HG03095 (cell line): ENCODE data around the gene PRCD.
"Not testable (repeated sequence)": the region's sequence is repeated elsewhere in the genome, so short reads cannot be mapped to it uniquely, and the experiment has no call there.

ENCODE experiments used
- ATAC-seq: cut with Tn5 transposase; IDR thresholded peaks from one replicate; pipeline ENCODE4 v1.9.1; 2021; ENCODE audit warnings: moderate library complexity; ENCODE audit not compliant: unreplicated experiment

The PRCD gene

GRCh38 chr17:76502341-76503211 is 37.3 kb upstream of the PRCD start:
- ATAC-seq: no peak

DNA sequence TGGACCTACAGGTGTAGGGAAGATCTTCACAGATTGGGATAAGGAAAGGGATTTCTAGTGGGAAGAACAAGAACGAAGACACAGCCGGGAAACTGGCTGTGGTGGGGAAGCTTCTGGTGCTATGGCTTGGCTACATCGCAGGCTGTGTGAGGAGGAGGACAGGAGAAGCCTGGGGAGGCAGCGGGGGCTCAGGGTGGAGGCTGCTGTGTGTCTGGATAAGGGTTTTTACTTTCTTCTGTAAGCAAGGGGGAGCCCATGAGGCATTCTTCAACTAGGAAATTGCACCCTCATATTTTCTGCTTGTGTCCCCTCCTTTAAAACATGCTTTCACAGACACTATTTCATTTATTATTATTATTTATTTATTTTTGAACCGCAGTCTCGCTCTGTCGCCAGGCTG is 35.7 kb upstream of the PRCD start:
- ATAC-seq: no peak

GRCh38 chr17:76506408-76507345 is 33.2 kb upstream of the PRCD start:
- ATAC-seq: no peak

GRCh38 chr17:76508472-76509063 is 31.3 kb upstream of the PRCD start:
- ATAC-seq: not testable (repeated sequence)

DNA sequence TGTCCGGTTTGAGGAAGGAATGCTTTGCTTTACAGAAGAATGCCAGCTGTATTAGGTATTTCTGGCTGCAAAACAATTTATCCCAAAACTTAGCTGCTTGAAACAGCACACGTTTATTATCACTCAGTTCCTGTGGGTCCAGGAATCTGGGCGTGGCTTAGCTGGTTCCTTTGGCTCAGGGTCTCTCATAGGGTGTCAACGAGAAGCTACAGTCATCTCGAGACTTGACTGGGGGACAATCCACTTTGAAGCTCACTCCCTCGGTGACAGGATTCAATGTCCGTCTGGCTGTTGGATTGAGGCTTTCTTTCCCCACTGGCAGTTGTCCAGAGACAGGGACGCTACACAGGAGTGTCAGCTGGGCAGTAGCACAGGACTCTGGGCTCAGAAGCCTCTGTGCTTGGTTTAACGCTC is 29.0 kb upstream of the PRCD start:
- ATAC-seq: no peak

- no peak for ATAC-seq
Measured at GRCh38 chr17:76511668-76512365, 28.0 kb upstream of the PRCD start.

GRCh38 chr17:76512366-76513305 is 27.2 kb upstream of the PRCD start:
- ATAC-seq: no peak

DNA sequence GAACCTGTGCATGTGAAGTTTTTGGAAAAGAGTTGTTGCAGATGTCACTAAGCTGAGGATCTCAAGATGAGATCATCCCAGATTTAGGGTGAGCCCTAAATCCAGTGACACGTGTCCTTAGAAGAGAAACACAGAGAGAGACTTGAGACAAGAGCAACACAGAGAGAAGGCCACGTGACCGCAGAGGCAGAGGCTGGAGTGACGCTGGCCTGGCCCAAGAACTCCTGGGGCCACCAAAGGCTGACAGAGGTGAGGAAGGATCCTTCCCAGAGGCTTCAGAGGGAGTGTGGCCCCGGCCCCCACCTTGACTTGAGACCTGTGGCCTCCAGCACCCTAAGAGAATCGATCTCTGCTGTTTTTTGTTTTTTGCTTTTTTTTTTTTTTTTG is 26.5 kb upstream of the PRCD start:
- no peak for ATAC-seq

DNA sequence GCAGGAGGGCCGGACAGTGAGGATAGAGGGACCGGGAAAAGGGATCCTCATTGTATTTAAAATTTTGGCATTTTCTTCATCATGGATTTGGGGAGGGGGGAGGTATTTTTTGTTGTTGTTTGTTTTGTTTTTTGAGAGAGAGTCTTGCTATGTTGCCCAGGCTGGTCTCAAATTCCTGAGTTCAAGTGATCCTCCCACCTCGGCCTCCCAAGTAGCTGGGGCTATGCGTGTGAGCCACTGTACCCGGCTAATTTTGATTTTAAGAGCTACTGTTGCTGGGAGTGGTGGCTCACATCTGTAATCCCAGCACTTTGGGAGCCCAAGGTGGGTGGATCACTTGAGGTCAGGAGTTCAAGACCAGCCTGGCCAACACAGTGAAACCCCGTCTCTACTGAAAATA is 25.5 kb upstream of the PRCD start:
- ATAC-seq: not testable (repeated sequence)

DNA sequence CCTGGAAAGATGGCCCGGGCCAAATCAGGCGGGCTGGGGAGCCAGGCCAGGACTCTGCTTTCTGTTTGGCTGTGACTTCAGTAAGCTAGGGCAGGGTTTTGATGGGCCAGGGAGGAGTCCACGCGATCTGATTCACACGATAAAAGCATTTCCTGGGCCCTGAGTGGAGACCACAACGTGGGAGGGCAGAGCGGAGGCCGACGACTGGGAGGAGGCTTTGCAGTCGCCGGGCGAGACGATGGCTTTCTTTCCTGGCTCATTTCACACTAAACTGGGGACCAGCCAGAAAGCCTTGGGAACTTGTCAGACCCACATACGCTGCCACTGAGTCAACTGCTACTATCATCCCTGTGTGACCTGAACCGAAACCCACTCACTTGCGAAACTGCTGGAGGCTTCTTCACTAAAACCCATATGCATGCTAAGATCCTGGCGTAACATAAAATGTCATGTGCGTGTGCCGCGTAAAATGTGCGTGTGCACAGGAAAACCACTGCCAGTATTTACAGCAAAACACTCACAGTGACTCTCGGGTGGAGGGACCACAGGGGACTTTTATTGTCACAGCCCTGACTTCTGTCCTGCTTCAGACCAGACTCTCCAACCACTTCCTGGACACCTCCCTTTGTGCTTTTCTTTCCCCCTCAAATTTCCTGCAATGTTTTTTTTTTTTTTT is 24.4 kb upstream of the PRCD start:
- peak; percentile 43 for ATAC-seq

DNA sequence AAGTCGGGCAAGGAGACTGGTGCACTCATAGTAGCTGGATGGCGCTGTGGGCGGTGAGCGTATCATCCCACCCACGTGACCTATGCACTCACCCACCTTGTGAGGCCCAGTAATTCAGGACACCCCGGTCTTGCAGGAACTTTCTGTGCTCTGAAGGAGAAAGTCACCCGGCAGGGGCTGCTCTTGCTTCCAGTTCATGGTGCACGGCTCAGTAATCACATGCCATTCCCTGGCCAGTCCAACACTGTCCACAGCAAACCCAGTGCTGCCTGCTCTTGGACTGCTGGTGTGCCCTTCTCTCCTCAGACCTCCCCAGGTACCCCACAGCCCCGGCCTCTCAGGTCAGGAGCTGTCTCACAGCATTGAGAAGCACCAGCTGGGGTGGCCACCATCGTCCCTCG is 22.2 kb upstream of the PRCD start:
- no peak for ATAC-seq

DNA sequence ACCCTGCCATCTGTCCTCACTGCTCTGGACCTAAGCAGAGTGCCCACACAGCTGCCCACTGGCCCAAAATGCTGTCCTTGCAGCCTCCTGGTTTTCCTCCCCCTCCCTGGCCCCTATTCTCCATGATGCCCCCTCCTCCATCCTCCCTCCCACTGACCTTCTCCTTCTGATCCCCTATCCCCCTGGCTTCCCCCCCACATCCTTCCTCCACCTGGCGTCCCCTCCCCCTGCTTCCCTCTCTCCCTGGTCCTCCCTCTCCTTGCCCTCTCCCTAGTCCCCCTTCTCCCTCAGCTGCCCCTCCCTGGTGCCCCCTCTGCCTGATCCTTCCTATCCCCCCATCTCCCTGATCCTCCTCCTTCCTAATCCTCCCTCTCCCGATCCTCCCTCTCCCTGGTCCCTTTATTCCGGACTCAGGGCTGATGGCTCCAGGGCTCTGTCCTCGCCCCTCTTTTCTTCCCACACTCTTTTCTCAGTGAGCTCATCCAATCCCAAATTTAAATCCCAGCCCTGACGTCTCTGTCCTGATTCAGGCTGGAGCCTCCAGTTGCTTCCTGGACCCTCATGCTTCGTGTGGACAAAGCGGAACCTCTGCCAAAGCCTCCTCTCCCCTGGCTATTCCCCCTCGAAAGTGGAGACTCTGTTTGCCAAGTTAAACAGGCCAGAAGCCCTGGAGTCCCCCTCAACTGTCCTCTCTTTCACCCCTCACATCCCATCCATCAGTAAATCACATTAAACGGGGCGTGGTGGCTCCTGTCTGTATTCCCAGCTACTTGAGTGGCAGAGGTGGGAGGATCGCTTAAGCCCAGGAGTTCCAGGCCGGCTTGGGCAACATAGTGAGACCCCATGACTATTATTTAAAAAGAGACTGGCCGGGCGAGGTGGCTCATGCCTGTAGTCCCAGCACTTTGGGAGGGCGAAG is 20.5 kb upstream of the PRCD start:
- ATAC-seq: no peak

- ATAC-seq: no peak
Measured at GRCh38 chr17:76521262-76521661, 18.6 kb upstream of the PRCD start.

- not testable (repeated sequence) for ATAC-seq
Measured at GRCh38 chr17:76521683-76522082, 18.2 kb upstream of the PRCD start.

DNA sequence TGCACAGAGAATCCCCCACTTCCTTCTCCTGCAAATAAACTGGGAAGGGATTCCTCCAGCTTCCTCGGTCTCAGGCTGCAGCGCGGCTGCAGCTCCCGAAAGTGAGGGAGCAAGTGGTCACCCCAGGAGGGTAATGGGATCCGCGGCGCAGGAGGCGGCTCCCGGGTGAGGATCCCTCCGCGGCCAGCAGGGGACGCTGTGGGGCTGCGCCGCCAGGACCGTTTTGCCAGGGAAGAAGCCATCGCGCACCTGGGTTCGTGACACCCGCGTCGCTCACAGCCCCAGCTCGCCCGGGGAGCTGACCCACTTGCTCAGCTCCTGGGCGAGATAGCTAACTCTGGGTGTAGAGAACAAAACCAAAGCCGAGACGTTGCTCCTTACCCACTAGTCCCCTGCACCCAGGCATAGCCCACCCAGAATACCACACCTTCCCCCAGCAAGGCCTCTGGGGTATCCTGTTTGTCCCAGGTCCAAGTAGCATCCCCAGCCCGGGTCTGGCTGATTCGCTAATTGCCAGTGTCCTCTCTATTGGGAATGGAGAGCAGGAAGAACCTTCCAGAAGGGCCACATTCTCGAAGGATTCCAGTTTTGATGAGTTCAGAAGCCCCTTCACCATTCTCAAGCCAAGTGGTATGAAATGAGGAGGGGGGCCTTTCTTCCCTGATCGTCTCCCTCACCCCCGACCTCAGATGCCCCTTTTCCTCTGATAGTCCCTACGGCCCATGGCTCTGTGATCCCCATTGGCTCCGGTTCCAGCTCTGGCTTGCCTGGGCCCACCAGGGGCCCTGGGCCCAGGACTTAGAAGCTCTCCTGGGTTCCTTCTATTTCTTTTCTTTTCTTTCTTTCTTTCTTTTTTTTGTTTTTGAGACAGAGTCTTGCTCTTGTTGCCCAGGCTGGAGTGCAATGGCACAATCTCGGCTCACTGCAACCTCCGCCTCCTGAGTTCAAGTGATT is 16.5 kb upstream of the PRCD start:
- no peak for ATAC-seq

DNA sequence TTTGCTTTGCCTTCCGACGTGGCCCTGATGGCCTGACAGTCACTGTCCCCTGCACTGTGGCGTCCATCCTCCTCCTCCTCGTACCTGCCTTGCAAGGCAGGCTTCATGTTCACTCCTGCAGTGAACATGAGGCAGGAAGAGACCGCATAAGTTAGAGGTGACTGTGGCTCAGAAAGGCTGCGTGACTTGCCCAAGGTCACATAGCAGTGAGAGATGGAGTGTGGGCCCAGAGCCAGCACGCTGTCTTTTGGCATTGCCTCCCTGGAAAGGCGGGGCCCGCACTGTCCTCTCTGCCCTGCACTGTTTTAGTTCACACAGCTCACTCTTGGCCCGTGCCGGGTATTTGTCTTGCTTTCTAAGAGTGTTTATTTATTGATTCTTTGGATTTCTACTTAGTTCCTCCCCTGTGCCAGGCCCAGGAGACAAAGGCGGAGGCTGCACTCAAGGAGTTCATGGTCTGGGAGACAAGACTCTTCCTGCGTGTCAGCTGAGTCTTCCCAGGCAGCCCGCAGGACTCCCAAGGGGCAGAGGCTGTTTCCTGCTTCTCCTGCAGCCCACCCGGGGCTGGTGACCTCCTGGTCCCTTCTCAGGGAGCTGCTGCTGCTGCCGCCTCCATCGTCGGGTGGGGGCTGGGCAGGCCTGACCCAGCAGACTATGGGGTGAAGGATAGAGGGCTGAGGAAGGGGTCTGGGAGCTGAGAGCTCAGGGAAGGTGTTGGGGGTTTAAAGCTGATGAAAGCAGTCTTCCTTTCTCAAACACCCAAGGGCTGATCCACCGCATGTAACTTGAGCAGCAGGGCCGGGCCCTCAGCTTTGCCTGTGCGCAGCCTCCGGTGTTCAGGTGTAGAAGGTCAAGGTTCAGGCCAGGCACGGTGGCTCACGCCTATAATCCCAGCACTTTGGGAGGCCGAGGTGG is 15.0 kb upstream of the PRCD start:
- no peak for ATAC-seq
